Bronchial smooth muscle cell (primary cell): ENCODE data around the gene CDKN3. TPM values are rescaled to one million over a fixed set of nuclear protein-coding genes. Genes with fewer than 3 reads are reported as not detected.

Experiments
- total RNA-seq: library from RNA; depleted of rRNA; stranded (reverse); fragments of >200 nt; gene quantifications from 2 replicates; pipeline ENCODE4 v1.2.1, GENCODE V29; 2014

The CDKN3 gene
- total RNA-seq = 7.4 and 13.9 TPM in 2 replicates

GRCh38 chr14:54396493-54397335, at the start of gene CDKN3:
TSS of gene CDKN3 (plus strand) at chr14:54397007. CDS start at chr14:54397069, 62 bp downstream.

DNA sequence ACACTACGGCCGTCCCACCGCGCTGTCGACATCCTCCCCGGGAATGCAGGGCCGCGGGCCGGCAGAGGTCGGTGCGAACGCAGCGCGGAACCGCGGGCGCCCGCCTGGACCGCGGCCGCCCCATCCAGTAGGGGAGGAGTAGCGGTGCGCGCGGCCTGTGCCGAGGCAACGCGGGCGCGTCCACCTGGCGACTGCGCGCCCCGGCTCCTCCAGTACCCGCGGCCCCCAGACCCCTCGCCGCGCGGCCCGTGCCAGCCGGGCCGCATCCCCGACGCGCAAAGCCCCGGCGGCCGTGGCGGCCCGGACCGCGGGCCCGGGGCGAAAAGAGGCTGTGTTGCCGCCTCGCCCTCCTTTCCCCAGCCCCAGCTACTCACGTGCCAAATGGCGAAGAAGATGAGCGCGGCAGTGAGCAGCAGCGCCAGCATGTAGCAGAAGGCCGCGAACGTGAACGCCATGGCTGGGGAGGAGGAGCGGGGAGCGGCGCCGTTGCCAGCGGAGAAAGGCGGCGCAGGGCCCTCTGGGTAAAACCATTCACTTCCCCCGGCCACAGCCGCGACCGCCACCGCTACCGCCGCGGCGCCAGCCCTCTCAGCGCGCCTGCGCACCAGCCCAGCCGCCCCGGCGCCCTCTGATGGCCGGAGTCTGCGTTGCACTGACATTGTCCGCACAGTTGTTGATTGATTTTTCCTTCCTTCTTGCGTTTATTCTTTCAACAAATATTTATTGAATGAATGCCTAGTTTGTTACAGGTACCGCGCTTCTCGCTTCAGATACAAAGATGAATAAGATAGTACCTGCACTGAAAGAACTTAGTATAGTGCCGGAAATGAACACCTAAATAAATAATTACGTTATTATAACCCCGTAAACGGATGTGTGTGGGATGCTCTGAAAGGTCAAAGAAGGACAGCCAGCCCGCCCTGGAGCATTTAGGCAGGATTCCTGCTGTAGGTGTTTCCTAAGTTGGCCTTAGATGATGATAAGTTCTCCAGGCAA, 44.4 kb downstream of the CDKN3 start, which contains the start of gene CNIH1:
Gene CNIH1 (minus strand): TSS at position 502 of the 996 bp plus-strand sequence. CDS start 47 bp downstream, at position 455.

Other genes with a start within 250 kb of the CDKN3 start
- 82.3 and 234 TPM in 2 replicates for gene CNIH1, start 44.4 kb downstream of the CDKN3 start, total RNA-seq
- 84.9 and 87.8 TPM in 2 replicates for gene GMFB, start 92.0 kb downstream of the CDKN3 start, total RNA-seq
- gene CGRRF1, start 112.9 kb downstream of the CDKN3 start, total RNA-seq = 10.9 and 13.3 TPM in 2 replicates
- gene SAMD4A, start 170.1 kb downstream of the CDKN3 start, total RNA-seq = 15.4 and 16.2 TPM in 2 replicates